ENCODE data around the gene NRBP1. TPM values are rescaled to one million over a fixed set of nuclear protein-coding genes. Genes with fewer than 3 reads are reported as not detected.

The NRBP1 gene
- total and polyA plus RNA-seq, 9 of the 15 experiments (the other 6 are each of a cell fraction or from before 2014, with no cell fraction given), result 2.9 to 84.5 (median 36.9) TPM

DNA sequence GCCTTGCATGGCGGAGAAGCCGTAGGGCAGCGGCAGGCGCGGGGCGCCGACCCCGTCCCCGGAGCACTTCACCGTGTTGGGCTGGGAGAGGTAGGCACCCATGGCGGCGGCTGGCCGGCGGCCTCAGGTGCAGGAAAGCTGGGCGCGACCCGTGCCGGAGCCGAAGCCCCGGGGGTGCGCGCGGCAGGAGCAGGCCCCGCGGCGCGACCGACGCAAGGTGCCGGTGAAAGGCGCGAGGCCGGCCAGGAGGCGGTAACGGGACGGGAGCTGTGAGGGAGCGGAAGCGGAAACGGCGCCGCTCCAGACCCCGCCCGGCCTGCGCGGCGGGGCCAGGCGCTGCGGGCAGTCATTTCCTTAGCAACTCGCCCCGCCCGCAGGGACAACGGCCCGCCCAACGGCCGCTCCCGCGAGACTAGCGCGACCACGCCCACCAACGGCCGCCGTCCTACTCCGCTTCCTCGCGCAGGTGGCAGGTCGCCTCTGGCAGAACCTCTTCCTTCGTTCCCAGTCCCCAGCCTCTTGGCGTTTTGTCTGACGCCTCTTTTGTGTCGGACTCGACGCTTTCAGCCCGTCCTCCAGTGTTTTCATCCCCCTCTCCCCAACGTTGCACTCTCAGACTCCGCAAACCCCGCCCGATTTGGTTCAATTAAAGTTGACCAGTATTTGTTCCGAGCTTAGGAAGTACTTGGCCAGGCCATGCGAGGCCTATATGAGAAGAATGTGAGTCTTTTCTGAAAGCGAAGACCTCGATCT lies 18.9 kb upstream of the NRBP1 start, which contains the start of gene PPM1G (continued):
- peak; percentile 80 for TF ChIP-seq ATF7 (IDR thresholded peaks at IDR 0.05)
- peak; percentile 86 for TF ChIP-seq CBX1 (IDR thresholded peaks at IDR 0.05; ENCODE audit: low read depth)
- peak; percentile 65 for TF ChIP-seq ARHGAP35 (IDR thresholded peaks at IDR 0.05; ENCODE audit: partially characterized antibody)
- no peak for TF ChIP-seq KHSRP (IDR thresholded peaks at IDR 0.05)
- TF ChIP-seq, protein P1, sequence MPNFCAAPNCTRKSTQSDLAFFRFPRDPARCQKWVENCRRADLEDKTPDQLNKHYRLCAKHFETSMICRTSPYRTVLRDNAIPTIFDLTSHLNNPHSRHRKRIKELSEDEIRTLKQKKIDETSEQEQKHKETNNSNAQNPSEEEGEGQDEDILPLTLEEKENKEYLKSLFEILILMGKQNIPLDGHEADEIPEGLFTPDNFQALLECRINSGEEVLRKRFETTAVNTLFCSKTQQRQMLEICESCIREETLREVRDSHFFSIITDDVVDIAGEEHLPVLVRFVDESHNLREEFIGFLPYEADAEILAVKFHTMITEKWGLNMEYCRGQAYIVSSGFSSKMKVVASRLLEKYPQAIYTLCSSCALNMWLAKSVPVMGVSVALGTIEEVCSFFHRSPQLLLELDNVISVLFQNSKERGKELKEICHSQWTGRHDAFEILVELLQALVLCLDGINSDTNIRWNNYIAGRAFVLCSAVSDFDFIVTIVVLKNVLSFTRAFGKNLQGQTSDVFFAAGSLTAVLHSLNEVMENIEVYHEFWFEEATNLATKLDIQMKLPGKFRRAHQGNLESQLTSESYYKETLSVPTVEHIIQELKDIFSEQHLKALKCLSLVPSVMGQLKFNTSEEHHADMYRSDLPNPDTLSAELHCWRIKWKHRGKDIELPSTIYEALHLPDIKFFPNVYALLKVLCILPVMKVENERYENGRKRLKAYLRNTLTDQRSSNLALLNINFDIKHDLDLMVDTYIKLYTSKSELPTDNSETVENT (CRISPR knock-in tag; IDR thresholded peaks at IDR 0.05), result peak; percentile 12; the same call in 1 of the 2 replicates
- peak in 1 of 2 experiments; percentile 94; a peak in 2 of 3 replicates for TF ChIP-seq CBX3 (IDR thresholded peaks at IDR 0.05; ENCODE audit: borderline replicate concordance in 1 of 2, low read length in 2 of 2)
- TF ChIP-seq MAFK (IDR thresholded peaks at IDR 0.05; ENCODE audit: low read length), result no peak
- TF ChIP-seq NFRKB (IDR thresholded peaks at IDR 0.05; ENCODE audit: low read depth), result 0 out of 2 replicates have a peak, but pooled peaks have one; percentile 55
- TF ChIP-seq, protein P2, sequence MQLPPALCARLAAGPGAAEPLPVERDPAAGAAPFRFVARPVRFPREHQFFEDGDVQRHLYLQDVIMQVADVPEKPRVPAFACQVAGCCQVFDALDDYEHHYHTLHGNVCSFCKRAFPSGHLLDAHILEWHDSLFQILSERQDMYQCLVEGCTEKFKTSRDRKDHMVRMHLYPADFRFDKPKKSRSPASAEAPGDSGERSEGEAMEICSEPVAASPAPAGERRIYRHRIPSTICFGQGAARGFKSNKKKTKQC (CRISPR knock-in tag; IDR thresholded peaks at IDR 0.05), result peak; percentile 54; the same call in 1 of the 2 replicates
- 0 out of 2 replicates have a peak, but pooled peaks have one; percentile 7 for TF ChIP-seq ZBTB17 (CRISPR knock-in tag; IDR thresholded peaks at IDR 0.05)
- peak; percentile 43 to 61; a peak in 3 of 4 replicates for TF ChIP-seq SIN3A (IDR thresholded peaks at IDR 0.05; ENCODE audit: borderline replicate concordance in 2 of 2, control insufficient read depth in 1 of 2, low read depth in 2 of 2, low read length in 2 of 2)
- TF ChIP-seq NONO (IDR thresholded peaks at IDR 0.05; ENCODE audit: low read depth in 2 of 2, low read length in 1 of 2), result peak; percentile 44 to 70; a peak in 2 of 4 replicates
- peak; percentile 93 for TF ChIP-seq ZBTB40 (IDR thresholded peaks at IDR 0.05)
- TF ChIP-seq ZBTB40 (CRISPR knock-in tag; IDR thresholded peaks at IDR 0.05), result no peak

Data from K562 (cell line).